ENCODE data around the gene STAMBP.
"Not testable (repeated sequence)": the region's sequence is repeated elsewhere in the genome, so short reads cannot be mapped to it uniquely, and the experiment has no call there.

Gene STAMBP

DNA sequence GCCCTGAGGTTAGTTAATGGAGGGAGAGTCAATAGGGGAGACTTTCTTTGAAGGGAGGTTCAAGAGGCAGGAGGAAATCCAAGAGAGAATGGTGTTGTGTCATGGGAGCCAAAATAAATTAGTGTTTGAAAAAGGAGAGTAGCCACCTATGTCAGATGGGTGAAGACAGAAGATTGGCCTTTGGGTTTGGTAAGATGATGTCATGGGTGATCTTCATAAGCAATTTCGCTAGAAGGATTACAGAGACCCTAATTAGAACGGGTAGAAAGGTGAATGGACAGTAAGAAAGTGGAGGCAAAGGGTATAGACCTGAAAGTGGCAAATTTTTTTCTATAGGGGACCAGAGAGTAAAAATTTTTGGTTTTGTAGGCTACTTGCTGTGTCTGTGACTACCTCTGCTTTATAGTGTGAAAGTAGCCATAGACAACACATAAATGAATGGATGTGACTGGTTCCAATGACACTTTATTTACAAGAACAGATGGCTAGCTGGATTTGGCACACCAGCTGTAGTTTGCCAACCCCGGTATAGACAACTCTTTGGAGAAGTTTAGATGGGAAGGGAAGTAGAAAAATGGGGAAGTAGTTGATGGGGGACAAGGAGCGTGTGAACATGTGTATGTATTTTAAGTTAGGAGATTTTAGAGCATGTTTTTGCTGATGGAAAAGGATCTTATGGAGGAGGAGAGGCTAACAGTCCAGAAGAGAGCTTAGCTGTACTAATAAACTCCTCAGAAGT, 9.3 kb downstream of the STAMBP start:
- peak; percentile 54 to 66 (median 63) for DNase-seq

DNA sequence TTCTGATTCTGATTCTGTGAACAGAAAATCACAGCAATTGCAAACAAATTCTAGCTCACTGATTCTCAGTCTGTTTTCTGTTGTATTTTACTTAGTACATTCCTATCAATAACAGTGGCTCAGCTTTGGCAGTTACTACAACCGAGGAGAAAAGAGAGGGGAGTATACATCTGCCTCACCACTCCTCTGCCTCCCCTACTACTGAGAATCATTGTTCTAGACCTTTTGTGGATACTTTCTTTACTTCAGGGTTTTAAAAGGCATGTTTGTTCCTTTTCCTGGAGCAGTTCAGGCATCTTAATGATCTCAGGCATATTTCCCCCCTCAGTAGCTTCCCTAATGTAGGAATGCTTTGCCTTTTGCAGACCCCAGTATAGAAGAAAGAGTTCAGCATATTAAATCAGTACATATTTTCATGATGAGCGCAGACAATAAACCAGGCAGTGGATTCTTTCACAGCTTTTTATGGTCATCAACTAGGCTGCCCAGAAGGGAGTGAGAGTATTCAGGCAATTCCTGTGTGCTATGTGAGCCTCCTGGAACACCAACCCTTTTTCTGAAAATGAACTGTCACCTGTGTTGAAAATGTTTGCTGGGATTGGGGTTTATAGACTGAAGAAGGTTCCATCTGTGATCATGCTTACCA, 10.3 kb downstream of the STAMBP start:
- no peak for DNase-seq

DNA sequence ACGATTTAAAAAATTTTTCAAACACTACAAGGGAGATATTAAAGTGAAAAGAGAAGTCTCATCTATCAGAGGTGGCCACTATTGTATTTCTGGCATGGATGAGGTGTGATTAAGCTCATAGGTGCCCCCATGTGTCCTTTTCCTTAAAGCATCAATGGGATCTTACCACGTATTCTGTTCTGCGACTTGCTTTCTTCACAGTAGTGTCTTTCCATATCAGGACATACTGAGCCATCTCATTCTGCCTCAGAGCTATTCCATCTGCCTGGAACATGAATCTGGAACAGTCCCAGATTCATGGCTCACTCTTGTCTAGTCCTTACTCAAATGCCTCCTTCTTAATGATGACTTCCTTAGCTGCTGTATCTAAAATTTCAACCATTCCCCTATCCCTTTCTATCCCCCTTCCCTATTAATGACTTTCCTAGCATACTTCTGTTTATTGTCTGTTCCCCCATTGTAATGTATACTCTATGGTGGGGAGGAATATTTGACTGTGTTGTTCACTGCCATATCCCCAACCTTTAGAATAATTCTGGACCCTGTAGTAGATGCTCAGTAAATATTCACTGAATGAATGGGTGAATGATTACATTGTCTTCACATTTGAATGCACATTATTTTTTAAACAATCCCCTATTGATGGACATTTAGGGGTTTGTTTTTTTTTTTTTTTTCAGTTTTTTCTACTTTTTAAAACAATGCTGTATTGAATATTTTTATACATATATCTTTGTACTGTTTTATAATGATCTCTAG, 11.1 kb downstream of the STAMBP start:
- no peak for DNase-seq

DNA sequence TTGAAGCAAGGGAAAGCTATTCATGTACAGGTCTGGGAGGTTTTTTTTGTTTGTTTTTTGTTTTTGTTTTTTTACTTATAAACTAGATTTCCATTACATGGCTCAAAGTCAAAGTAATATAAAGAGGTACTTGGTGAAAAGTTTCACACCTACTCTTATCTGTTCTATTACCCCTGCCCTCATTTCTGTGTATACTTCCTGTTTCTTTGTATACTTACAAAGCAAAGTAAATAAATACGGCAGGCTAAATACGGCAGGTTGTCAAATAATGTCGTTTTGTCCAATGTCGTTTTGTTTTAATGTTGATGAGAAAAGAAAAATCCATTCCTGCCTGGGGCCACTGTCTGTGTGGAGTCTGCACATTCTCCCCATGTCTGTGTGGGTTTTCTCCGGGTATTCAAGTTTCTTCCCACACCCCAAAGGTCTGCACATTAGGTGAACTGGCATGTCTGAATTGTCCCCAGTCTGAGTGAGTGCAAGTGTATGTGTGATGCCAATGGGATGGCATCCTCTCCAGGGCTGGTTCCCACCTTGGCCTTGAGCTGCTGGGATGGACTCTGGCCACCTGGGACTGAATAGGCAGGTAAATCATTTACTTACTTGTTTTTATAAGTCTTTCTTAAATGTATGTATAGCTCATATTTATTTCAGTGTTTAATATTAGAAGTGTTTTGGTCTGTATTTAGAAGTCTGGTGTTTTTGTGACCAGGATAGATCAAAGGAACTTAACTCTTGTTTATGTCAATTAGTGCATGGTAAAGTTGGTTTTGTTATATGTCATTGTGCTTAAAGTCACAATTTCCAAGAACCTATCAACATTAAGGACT, 13.4 kb downstream of the STAMBP start:
- no peak for DNase-seq

DNA sequence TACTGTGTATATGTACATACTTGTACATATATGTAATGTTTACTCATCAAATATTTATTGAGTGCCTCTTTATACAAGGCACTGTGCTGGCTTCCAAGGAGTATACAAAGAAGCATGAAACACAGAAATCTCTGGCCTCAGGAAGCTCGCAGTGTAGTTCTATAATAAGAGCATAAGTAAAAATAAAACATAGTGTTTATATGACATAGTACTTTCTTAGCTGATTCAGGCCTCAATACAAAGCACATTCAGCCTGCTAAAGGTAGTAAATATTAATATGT, 13.9 kb downstream of the STAMBP start:
- DNase-seq: no peak

DNA sequence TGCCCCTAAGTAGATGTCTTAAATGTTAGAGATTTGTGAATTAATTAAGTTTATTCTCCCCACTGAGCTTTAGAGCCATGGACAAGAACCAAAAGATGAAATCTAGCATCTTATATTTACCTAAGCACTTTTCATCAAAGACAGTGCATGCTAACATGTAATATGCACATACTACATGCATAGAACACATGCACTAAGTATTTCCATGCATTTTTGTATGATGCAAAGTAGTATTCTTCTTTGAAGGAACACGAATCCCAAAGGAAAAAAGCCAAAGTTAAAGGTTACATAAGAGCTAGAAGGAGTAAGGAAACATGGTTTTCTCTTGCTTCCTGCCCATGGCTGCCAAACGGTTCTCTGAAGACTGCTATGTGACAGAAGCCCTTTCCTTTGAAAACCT, 15.3 kb downstream of the STAMBP start:
- DNase-seq: no peak

DNA sequence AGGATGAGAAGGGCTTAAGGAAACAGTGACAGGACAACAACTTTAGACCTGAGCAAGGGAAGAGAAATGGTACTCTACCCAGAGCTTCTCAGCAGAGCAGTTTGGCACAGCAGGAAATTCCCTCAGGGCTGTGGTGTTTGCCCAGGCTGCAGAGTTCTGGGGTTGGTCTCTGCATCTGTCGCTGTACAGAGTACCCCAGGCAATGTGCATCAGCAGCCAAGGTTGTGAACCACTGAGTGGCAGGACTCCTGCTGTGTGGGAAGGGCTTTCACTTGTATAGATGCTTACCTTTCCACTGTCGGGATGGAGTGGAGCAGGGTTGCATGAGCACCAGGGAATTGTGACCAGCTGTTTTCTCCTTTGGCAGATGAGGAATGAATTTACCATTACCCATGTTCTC, 21.2 kb downstream of the STAMBP start:
- DNase-seq: no peak

DNA sequence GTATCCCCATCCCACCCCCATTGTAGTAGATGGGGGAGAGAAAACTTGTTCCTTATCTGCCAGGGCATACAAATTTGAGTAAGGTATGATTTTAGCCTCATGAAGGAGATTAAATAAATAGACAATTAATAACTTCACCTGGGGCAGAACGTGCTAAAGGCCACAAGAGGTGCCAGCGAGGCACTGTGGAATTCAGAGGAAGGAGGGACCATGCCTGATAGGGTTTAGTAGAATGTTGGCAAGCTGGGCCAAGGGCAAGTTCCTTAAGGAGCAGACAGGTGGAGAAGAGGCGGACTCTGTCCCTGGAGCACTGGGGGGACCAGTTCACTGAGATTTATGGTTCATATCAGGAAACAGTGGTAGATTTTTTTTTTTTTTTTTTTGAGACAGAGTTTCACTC, 22.5 kb downstream of the STAMBP start:
- DNase-seq: no peak

DNA sequence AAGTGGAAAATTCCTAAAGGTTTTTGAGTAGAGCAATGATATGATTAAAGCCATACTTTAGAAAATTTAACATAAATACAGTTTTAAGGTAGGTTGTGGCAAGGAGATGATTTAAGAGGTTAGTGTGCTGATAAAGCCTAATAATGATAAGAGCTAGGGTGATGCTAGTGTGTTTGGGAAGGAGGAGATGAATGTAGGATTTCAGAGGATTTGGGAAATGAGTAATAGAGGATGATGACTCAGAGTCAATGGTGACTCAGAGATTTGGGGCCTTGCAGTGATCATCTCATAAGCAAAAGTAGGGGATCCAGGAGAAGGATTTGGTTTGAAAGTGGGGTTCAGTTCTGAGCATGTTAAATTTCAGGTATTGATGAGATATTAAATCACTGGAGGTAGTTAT, 23.3 kb downstream of the STAMBP start:
- DNase-seq: peak; percentile 36 to 73 (median 69)

DNA sequence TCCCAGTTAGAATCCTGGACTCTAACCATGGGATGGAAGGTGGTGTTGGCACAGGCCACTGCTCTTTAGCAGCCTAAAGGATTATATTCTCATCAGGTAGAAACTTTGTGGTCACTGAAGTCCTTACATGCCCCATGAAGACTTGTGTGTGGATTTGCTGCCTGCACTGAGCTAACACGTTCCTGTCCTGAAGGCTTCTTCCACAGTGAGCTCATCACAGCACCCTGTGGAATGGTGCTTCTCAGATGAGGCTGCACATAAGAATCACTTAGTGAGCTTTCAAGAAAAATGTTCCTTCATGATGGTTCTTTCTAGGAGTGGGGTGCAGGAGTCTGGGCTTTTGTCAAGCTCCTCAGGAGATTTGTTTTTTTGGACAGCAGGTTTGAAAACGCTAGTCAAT, 26.8 kb downstream of the STAMBP start:
- no peak for DNase-seq

DNA sequence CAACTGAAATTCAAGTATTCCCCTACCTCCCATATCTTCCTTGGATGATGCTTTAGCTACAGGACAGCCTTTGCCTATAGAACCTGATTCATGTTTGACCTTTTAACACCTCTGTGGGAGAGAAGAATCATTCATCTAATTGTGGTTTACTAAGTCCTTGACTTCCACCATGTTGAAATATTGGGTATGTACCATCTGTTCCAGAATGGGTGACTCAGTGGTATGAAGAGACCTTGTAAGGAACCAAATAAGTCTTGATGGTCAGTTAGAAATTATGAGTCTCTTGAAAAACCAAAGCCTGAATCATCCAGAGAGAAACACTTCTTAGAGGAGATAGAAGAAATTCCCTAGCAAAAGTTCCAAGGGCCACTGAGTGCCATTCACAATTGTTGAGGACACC, 27.5 kb downstream of the STAMBP start:
- peak in 1 of 3 donors; percentile 35 for DNase-seq

DNA sequence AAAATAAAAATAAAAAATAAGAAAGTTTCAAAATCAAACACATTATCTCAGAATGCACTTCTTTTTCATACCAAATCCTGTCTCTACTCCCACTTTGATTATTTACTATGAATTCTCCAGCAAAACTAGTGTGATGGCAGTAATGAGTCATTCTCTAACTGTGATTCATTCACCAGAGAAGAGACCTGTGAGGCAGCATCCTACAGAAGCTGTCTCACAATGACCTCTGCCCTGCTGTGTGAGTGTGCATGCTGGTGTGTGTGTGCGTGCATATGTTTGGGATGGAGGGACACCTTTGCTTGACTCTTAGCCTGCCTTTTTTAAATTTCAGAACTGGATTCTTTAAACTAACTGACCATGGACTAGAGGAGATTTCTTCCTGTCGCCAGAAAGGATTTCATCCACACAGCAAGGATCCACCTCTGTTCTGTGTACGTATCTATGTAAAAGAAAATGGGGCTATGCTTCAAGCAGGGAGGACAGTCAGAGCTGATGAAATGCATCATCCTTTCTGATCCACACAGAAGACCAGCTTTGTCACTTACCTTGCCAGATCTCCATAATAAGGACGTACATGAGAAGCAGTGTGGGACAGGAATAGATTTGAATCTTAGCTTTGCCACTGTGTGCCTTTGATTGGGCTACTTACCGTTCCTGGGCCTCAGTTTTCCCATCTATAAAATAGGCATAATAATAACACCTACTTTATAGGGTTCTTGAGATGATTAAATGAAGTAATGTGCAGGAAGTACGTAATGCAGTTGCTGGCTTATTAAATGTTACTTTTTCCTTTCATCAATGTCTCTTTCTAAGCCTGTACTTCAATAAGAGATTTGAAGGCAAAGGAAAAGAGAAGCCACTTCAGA, 31.2 kb downstream of the STAMBP start:
- peak; percentile 43 to 66 (median 58) for DNase-seq

DNA sequence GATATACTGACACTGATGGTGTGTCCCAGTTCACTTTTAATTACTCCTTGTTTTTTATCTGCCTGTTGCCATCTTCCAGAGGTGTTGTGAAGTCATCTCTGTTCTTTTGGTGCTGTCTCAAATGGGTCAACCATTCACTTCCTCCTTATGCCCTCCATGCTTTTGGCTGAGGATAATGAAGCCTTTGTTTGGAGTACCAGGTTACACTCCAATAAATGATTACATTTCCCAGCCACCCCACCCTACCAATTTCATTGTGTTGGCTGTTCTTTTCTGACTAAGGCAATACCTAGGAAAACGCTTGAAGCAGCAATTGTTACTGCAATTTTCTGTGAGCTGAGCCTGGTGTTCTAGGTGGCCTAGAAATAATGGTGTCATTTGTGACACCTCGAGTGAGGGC, 34.2 kb downstream of the STAMBP start:
- DNase-seq: no peak

DNA sequence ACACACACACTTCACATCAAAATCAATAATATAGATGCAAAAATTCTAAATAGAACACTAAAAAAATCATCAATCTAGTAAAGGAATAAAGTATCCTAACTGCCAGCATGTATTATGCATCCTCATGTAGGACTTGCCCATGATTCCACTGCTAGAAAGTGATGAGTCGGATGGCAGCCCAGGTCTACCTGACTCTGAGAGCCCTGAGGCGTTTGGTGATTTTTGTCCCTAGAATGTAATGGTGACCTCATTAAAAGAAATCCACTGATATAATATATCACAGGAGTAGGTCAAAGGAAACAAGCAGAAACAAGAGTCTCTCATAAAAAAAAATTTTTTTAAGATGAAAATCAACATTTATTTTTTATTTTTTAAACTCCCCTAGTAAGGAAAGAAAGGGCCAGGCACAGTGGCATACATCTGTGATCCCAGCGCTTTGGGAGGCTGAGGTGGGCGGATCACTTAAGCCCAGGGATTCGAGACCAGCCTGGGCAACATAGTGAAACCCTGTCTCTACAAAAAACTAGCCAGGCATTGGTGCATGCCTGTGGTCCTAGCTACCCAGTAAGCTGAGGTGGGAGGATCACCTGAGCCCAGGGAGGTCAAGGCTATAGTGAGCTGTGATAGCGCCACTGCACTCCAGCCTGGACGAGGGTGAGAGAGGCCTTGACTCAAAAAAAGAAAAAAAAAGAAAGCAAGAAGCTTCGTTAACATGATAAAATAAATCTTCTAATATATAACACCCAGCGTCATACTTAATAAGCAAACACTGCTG, 39.6 kb downstream of the STAMBP start:
- DNase-seq: no peak

DNA sequence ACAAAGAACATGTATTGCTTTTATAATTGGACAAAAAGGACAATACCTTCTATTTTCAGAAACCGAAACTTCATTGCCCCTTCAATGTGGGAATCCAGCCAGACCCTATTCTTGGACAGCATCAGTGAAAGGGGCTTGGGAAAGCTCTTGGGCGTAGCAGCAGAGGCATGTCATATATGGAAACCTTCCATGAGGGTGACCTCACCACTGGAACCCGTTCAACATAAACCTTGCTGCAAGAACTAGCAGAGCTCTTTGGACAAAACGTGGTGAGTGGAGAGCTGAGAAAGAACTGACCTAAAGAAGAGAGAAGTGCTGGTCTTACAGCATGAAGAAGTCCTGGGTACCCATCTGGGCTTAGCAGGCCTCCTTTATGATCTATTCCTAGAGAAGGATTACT, 41.3 kb downstream of the STAMBP start:
- no peak for DNase-seq

DNA sequence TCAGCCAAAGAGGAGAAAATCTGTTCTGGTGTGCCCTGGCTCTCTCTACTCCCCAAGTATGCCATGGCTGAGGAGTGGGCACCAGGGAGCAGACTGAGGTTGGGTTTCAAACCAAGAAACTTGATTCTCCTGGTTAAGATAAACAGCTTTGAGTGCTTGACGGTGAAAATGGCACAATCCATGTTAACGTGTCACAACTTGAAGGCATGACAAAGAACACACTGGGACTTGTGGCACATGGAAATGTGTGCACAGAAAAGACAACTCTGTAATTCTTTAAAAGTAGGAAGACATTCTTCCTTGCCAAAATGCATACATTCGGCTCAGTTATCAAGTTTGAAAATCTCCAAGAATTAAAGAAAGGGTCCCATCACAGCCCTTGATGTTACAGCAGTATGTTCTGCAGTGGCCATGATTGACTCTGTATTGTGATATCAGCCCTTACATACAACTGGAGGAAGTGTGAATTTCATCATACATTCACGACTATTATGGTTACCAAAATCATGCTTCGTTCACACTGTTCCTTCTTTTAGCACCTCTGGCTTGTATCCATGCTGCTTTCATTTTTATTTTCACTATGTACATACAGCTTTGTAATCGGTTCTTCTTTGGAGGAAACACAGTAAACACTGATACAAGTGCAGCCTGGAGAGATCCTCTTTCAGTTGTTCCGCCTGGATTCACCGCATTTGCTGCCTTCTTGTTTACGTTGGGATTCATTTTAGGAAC, 48.5 kb downstream of the STAMBP start:
- DNase-seq: peak; percentile 50 to 80 (median 64)

DNA sequence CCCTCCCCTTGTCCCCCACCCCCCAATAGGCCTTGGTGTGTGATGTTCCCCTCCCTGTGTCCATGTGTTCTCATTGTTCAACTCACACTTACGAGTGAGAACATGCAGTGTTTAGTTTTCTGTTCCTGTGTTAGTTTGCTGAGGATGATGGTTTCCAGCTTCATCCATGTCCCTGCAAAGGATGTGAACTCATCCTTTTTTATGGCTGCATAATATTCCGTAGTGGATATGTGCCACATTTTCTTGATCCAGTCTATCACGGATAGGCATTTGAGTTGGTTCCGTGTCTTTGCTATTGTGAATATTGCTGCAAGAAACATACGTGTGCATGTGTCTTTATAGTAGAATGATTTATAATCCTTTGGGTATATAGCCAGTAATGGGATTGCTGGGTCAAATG, 49.2 kb downstream of the STAMBP start:
- DNase-seq: not testable (repeated sequence)

DNA sequence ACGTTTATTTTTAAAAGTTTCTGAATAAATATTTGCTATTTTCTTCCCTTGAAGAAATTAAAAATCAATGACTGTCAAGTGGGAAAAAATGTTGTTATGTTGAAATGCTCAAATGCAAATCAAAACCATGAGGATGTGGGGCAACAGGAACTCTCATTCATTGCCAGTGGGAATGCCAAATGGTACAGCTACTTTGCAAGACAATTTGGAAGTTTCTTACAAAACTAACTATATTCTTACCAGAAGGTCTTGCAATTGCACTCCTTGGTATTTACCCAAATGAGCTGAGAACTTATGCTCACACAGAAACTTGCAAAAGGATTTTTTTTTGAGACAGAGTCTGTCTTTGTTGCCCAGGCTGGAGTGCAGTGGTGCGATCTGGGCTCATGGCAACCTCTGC, 56.6 kb downstream of the STAMBP start:
- DNase-seq: no peak

DNA sequence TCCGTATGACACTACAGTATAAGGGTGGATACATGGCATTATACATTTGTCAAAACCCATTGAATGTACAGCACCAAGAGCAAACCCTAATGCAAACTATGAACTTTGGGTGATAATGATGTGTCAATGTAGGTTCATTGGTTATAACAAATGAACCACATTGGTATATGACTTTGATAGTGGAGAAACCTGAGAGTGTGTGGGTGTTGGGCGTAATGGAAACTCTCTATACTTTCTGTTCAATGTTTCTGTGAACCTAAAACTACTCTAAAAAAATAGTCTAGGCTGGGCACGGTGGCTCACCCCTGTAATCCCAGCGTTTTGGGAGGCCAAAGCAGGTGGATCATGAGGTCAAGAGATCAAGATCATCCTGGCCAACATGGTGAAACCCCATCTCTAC, 57.6 kb downstream of the STAMBP start:
- DNase-seq: no peak

DNA sequence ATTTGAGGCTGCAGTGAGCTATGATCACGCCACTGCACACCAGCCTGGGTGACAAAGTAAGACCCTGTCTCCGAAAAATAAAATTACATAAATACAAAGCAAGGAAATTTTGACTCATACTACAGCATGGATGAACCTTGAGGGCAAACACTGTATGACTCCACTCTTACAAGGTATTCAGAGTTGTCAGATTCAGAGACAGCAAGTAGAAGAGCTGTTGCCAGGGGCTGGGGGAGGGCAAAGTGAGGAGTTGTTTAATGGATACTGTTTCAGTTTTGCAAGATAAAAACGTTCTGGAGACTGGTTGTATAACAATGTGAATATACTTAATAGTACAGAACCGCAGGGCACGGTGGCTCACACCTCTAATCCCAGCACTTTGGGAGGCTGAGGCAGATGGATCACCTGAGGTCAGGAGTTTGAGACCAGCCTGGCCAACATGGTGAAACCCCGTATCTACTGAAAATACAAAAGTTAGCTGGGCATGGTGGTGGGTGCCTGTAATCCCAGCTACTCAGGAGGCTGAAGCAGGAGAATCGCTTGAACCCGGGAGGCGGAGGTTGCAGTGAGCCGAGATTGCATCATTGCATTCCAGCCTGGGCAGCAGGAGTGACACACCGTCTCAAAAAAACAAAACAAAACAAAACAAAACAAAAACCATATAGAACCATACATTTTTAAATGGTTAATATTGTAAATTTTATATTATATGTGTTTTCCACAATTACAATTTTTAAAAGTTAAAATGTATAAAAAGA, 59.0 kb downstream of the STAMBP start:
- DNase-seq: not testable (repeated sequence)

All from suppressor macrophage treated with lipopolysaccharide for 1 hour (primary cell).